ENCODE results near the gene RNH1. TPM values are rescaled to one million over a fixed set of nuclear protein-coding genes. Genes with fewer than 3 reads are reported as not detected.
A peak's percentile ranks its signal among the peaks of the same experiment; 100 is the strongest.

RNH1 gene
- polyA plus RNA-seq, 3 donors: 381 to 445 (median 443) TPM

GRCh38 chr11:496834-497564 lies 10.0 kb downstream of the RNH1 start:
- Histone ChIP-seq H3K27ac (ENCODE audit: low read depth in 1 of 2, low read length in 2 of 2) (peak overlapping the region in 1 of 2 donors; percentile 27), H3K9me3 (replicated peaks in 1 of 2; ENCODE audit: control insufficient read depth in 1 of 2, insufficient read depth in 1 of 2, low read length in 2 of 2) (no peaks in the 10 kb centered on the region), H3K36me3 (replicated peaks in 1 of 2; ENCODE audit: control insufficient read depth in 1 of 2, insufficient read depth in 2 of 2, low read length in 2 of 2) (peaks cover 81 to 94% of the 10 kb centered on the region in 2 donors), H3K27me3 (ENCODE audit: control insufficient read depth in 2 of 2, insufficient read depth in 2 of 2, low read length in 2 of 2) (no peaks in the 10 kb centered on the region), H3K79me2 (ENCODE audit: insufficient read depth, low read length) (peaks cover 53% of the 10 kb centered on the region), H2AFZ (ENCODE audit: insufficient read depth, low read depth, low read length, poor library complexity, severe bottlenecking) (no peak overlapping the region), H4K20me1 (ENCODE audit: insufficient read depth, low read length) (peaks cover 94% of the 10 kb centered on the region), H3K4me2 (replicated peaks; ENCODE audit: extremely low read depth, low read length, poor library complexity, severe bottlenecking) (no peak overlapping the region), H3K9ac (ENCODE audit: insufficient read depth, low read length, poor library complexity, severe bottlenecking) (no peak overlapping the region), H3K4me3 (replicated peaks in 1 of 3; ENCODE audit: low read depth in 2 of 3, low read length in 3 of 3) (no peak overlapping the region), H3K4me1 (ENCODE audit: control insufficient read depth in 1 of 2, insufficient read depth in 2 of 2, low read length in 2 of 2) (peaks cover 15 to 17% of the 10 kb centered on the region in 2 donors)
- no peaks in the 10 kb centered on the region for H3K9me3 Mint-ChIP-seq
- H3K36me3 Mint-ChIP-seq: peaks cover 69 to 94% of the 10 kb centered on the region in 2 donors
- peaks cover 0 to 6% (median 0%) of the 10 kb centered on the region in 3 donors for H3K27me3 Mint-ChIP-seq (ENCODE audit: low read depth in 3 of 3)
- TF ChIP-seq CTCF (IDR thresholded peaks at IDR 0.05): no peak
- intact Hi-C loops (cut with micrococcal nuclease): no loop called here
- WGBS (ENCODE audit: insufficient coverage): 93% methylated on average over 31 of the region's 34 CpGs
- no peak overlapping the region for H3K4me3 Mint-ChIP-seq
- peak overlapping the region in 5 of 7 donors; percentile 7 to 76 (median 47) for H3K27ac Mint-ChIP-seq
- DNase-seq: no peak
- H3K4me1 Mint-ChIP-seq: peaks cover 16% of the 10 kb centered on the region

GRCh38 chr11:495537-495931 lies 11.5 kb downstream of the RNH1 start:
- DNase-seq: no peak
- H3K36me3 Mint-ChIP-seq: peaks cover 58 to 87% of the 10 kb centered on the region in 2 donors
- Histone ChIP-seq H3K4me1 (ENCODE audit: control insufficient read depth in 1 of 2, insufficient read depth in 2 of 2, low read length in 2 of 2) (peaks cover 2% of the 10 kb centered on the region in 2 donors), H3K79me2 (ENCODE audit: insufficient read depth, low read length) (peaks cover 39% of the 10 kb centered on the region), H3K4me3 (replicated peaks in 1 of 3; ENCODE audit: low read depth in 2 of 3, low read length in 3 of 3) (no peak overlapping the region), H4K20me1 (ENCODE audit: insufficient read depth, low read length) (peaks cover 79% of the 10 kb centered on the region), H3K9ac (ENCODE audit: insufficient read depth, low read length, poor library complexity, severe bottlenecking) (no peak overlapping the region), H3K27me3 (ENCODE audit: control insufficient read depth in 2 of 2, insufficient read depth in 2 of 2, low read length in 2 of 2) (no peaks in the 10 kb centered on the region), H3K36me3 (replicated peaks in 1 of 2; ENCODE audit: control insufficient read depth in 1 of 2, insufficient read depth in 2 of 2, low read length in 2 of 2) (peaks cover 79 to 85% of the 10 kb centered on the region in 2 donors), H3K9me3 (replicated peaks in 1 of 2; ENCODE audit: control insufficient read depth in 1 of 2, insufficient read depth in 1 of 2, low read length in 2 of 2) (no peaks in the 10 kb centered on the region), H3K27ac (ENCODE audit: low read depth in 1 of 2, low read length in 2 of 2) (no peak overlapping the region), H3K4me2 (replicated peaks; ENCODE audit: extremely low read depth, low read length, poor library complexity, severe bottlenecking) (no peak overlapping the region), H2AFZ (ENCODE audit: insufficient read depth, low read depth, low read length, poor library complexity, severe bottlenecking) (no peak overlapping the region)
- H3K27ac Mint-ChIP-seq: peak overlapping the region in 4 of 7 donors; percentile 2 to 84 (median 66)
- H3K4me1 Mint-ChIP-seq: peaks cover 2% of the 10 kb centered on the region
- no peak overlapping the region for H3K4me3 Mint-ChIP-seq
- TF ChIP-seq CTCF (IDR thresholded peaks at IDR 0.05): no peak
- 64% methylated on average over 4 of the region's 10 CpGs for WGBS (ENCODE audit: insufficient coverage)
- no peaks in the 10 kb centered on the region for H3K9me3 Mint-ChIP-seq
- H3K27me3 Mint-ChIP-seq (ENCODE audit: low read depth in 3 of 3): peaks cover 0 to 6% (median 2%) of the 10 kb centered on the region in 3 donors
- intact Hi-C loops (cut with micrococcal nuclease): no loop called here

Data from CD14-positive monocyte (primary cell).